ENCODE data around the gene CHKB. TPM values are rescaled to one million over a fixed set of nuclear protein-coding genes. Genes with fewer than 3 reads are reported as not detected.
A peak's percentile ranks its signal among the peaks of the same experiment; 100 is the strongest.

CHKB gene
- total and polyA plus RNA-seq, 12 donors, result 34.1 to 917 (median 95.3) TPM

DNA sequence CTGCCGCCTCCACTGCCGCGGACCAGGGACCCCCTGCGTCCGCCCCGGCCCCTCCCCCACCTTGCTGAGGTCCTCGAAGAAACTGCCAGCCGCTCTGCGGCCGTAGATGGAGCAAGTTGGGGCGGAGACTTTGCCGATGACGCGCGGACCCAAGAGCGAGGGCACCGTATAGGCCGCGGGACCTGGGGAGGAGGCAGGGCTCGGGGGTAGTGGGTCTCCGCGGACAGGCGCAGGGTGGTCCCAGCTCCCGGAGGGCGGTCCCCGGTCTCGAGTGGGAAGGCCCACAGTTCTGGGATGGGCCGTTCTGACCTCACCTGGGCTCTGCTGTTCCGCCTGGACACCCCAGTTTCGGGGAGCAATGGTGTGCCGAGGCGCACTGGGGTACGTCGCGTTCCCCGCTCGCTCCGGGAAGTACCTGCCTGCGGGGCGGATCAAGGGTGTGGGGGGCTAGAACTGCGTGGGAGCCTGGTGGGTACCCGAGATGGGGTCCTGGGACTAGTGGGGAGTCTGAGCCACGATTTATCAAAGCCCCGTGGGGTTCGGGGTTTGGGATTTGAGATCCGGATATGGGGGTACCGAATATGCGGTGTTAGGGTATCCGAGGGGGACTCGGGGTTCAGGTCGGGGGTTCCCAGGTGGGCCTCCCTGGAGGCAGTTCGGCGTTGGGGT, 51.6 kb downstream of the CHKB start:
- Histone ChIP-seq H3K27ac (peak overlapping the region; percentile 77 to 95 (median 89)), H3K4me3 (peak overlapping the region in 3 of 4 donors; percentile 28 to 69 (median 33)), H3K27me3 (no peaks in the 10 kb centered on the region), H3K9me3 (replicated peaks in 1 of 3) (no peaks in the 10 kb centered on the region), H3K4me1 (replicated peaks in 1 of 2) (peaks cover 25 to 31% of the 10 kb centered on the region in 2 donors), H3K36me3 (replicated peaks in 1 of 2) (no peaks in the 10 kb centered on the region)
- peak; percentile 35 to 72 for TF ChIP-seq POLR2A (IDR thresholded peaks at IDR 0.05)
- TF ChIP-seq, protein P1, sequence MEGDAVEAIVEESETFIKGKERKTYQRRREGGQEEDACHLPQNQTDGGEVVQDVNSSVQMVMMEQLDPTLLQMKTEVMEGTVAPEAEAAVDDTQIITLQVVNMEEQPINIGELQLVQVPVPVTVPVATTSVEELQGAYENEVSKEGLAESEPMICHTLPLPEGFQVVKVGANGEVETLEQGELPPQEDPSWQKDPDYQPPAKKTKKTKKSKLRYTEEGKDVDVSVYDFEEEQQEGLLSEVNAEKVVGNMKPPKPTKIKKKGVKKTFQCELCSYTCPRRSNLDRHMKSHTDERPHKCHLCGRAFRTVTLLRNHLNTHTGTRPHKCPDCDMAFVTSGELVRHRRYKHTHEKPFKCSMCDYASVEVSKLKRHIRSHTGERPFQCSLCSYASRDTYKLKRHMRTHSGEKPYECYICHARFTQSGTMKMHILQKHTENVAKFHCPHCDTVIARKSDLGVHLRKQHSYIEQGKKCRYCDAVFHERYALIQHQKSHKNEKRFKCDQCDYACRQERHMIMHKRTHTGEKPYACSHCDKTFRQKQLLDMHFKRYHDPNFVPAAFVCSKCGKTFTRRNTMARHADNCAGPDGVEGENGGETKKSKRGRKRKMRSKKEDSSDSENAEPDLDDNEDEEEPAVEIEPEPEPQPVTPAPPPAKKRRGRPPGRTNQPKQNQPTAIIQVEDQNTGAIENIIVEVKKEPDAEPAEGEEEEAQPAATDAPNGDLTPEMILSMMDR (IDR thresholded peaks at IDR 0.05), result no peak
- intact Hi-C loops (cut with DNase I), result no loop called here
- WGBS, 4 donors, result 4 to 5% (median 5%) methylated on average over 37 to 53 of the region's 53 CpGs
- peak; percentile 78 to 90 (median 86) for DNase-seq

DNA sequence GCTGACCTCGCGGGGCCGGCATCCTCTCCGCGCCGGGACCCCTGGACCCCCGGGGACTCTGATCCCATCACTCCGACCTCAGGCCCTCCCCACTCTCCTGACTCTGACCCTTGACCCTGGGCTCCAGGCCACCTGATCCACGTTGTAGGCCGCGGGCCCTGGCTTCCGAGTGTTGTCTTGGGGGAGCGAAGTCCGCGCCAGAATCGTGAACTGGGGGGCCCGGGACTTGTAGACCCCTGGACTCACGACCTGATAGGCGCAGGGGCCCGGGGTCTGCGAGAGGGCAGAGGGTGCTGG, 52.1 kb downstream of the CHKB start:
- Histone ChIP-seq H3K4me3 (peak overlapping the region in 2 of 4 donors; percentile 17 to 69), H3K9me3 (replicated peaks in 1 of 3) (no peaks in the 10 kb centered on the region), H3K27ac (peak overlapping the region; percentile 77 to 95 (median 78)), H3K27me3 (no peaks in the 10 kb centered on the region), H3K36me3 (replicated peaks in 1 of 2) (no peaks in the 10 kb centered on the region), H3K4me1 (replicated peaks in 1 of 2) (peaks cover 26 to 31% of the 10 kb centered on the region in 2 donors)
- no peak for DNase-seq
- WGBS, 4 donors, result 1 to 4% (median 2%) methylated on average over 8 to 21 of the region's 21 CpGs
- TF ChIP-seq, protein P1 (IDR thresholded peaks at IDR 0.05), result no peak
- TF ChIP-seq POLR2A (IDR thresholded peaks at IDR 0.05), result no peak
- intact Hi-C loops (cut with DNase I), result no loop called here

DNA sequence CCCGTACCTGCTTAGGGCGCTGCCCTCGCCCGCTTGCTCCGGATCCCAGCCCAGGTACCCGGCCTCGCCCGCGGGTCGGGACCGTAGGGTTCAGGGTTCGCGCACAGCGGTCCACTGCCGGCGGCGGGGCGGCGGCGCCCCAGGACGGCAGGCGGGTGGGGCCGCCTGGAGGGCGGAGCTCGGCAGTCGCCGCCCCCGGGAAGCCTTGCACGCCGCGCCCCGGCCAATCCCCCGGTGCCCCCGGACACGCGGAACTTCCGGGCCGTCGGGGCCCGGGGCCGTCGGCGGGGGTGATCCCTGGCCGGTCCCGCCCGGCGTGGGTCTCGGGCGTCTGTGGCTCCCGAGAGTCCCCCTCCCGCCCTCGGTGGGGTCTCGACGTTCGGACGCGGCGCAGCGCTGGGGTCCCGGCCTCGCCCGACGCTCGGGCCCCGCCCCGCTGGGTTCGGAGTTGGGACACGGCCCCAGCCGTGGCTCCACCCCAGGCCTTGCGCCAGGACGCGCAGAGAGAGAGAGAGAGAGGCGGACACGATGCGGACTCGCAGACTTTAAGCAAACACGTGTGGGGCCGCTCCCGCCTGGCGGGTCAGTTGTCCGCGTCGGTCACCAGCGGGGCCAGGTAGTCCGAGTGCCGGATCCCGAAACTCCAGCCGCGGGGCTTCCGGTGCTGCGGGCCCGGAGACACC, 52.6 kb downstream of the CHKB start, which contains the start of gene TYMP:
TYMP (minus strand) TSS at position 116 of the 683 bp plus-strand sequence. CDS start 303 bp downstream, outside the sequence.
- DNase-seq, result peak; percentile 71 to 87 (median 81)
- Histone ChIP-seq H3K9me3 (replicated peaks in 1 of 3) (no peaks in the 10 kb centered on the region), H3K4me3 (peak within 1 kb of the TSS in 2 of 4 donors; percentile 17 to 69), H3K27me3 (no peaks in the 10 kb centered on the region), H3K27ac (peak within 1 kb of the TSS; percentile 77 to 95 (median 78)), H3K4me1 (replicated peaks in 1 of 2) (peaks cover 27 to 31% of the 10 kb centered on the region in 2 donors), H3K36me3 (replicated peaks in 1 of 2) (no peaks in the 10 kb centered on the region)
- 1% methylated on average over 23 to 92 of the region's 92 CpGs; no CpG with 5 or more reads in 1 of the 4 donors for WGBS, 4 donors
- peak; percentile 17 to 36 for TF ChIP-seq POLR2A (IDR thresholded peaks at IDR 0.05)
- TF ChIP-seq, protein P1 (IDR thresholded peaks at IDR 0.05), result no peak
- intact Hi-C loops (cut with DNase I), result no loop called here

DNA sequence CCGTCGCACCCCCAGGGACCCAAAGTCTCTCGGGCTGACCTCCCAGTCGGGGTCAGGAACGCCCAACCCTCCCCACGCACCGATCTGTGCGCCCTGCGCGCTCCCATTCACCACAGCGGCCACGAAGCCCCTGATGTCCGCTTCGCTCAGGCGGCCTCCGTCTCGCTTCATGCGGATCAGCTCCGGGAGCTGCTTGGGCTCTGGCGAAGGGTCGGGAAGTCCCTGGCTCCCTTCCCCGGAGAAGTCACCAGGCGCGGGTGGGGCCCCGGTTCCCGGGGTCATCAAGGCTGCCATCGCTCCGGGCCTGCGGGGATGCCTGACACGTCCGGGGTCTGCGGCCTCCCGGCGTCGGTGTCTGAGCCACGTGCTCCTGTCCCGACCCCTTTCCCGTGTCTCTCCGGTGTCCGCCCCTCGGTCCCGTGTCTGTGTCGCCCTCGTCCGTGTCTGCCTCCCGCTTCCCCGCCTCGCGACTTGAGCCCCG, 53.2 kb downstream of the CHKB start:
- Histone ChIP-seq H3K4me1 (replicated peaks in 1 of 2) (peaks cover 32 to 36% of the 10 kb centered on the region in 2 donors), H3K9me3 (replicated peaks in 1 of 3) (no peaks in the 10 kb centered on the region), H3K27ac (peak overlapping the region in 4 of 5 donors; percentile 77 to 95 (median 84)), H3K36me3 (replicated peaks in 1 of 2) (no peaks in the 10 kb centered on the region), H3K27me3 (no peaks in the 10 kb centered on the region), H3K4me3 (peak overlapping the region in 2 of 4 donors; percentile 17 to 69)
- peak in 5 of 7 donors; percentile 43 to 75 (median 50) for DNase-seq
- 10 to 14% (median 11%) methylated on average over 2 to 50 of the region's 50 CpGs; no CpG with 5 or more reads in 1 of the 4 donors for WGBS, 4 donors
- TF ChIP-seq, protein P1 (IDR thresholded peaks at IDR 0.05), result no peak
- TF ChIP-seq POLR2A (IDR thresholded peaks at IDR 0.05), result no peak
- intact Hi-C loops (cut with DNase I), result no loop called here

All from adrenal gland (tissue), 12 donors.